Left ventricle myocardium superior (tissue), 1 donor: ENCODE measurements around the gene TAB3. TPM values are rescaled to one million over a fixed set of nuclear protein-coding genes. Genes with fewer than 3 reads are reported as not detected.
"Not testable (repeated sequence)": the region's sequence is repeated elsewhere in the genome, so short reads cannot be mapped to it uniquely, and the experiment has no call there.

Source experiments
- ATAC-seq: fragments of 200-7000 bp; cut with Tn5 transposase; one replicate; pipeline ENCODE4 v1.9.1; 2020; ENCODE audit warnings: mild to moderate bottlenecking, moderate library complexity
- DNase-seq: peaks from one replicate; pipeline ENCODE4 v3.0.0-alpha.2; 2020
- intact Hi-C: fragments of 100-400 bp; cut with micrococcal nuclease; formaldehyde crosslinking; loops from one replicate; pipeline ENCODE4 v1.11.0; 2022
- total RNA-seq: library from RNA; stranded (reverse); fragmentation: NEBNext Ultra II Directional; extraction: Animal tissue kit (Norgen Biotek cat#: 25700); gene quantifications from one replicate; pipeline ENCODE4 v1.2.1, GENCODE V29; 2021
- donor health status: DM: no; HTN: yes; CAD: no; lungs with severe emphysema.

The TAB3 gene
- total RNA-seq, 1 donor from 2014 or later = 12.8 TPM

- ATAC-seq = no peak
- intact Hi-C loops = no loop called here
- no peak for DNase-seq
Measured at GRCh38 chrX:30824275-30824674, 64.8 kb downstream of the TAB3 start.

DNA sequence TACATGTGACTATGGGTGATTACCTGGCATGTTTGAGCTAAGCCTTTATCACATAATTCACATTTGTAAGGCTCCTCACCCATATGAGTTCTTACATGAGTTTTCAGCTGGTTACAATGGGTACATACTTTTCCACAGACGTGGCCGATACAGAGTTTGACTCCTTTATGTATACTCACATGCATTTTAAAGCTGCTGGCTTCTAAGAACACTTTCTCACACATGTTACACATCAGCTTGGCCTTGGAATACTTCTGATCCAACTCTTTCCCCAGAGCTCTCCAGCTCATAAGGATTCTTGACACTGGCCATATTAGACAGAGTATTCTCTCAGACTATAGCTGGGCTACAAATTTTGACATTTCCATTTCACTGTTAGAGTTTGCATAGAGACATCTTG lies 66.3 kb downstream of the TAB3 start:
- ATAC-seq (no peak), DNase-seq (no peak)
- intact Hi-C loops = no loop called here

GRCh38 chrX:30822068-30822681 lies 66.9 kb downstream of the TAB3 start:
- DNase-seq (no peak), ATAC-seq (no peak)
- intact Hi-C loops = no loop called here

DNA sequence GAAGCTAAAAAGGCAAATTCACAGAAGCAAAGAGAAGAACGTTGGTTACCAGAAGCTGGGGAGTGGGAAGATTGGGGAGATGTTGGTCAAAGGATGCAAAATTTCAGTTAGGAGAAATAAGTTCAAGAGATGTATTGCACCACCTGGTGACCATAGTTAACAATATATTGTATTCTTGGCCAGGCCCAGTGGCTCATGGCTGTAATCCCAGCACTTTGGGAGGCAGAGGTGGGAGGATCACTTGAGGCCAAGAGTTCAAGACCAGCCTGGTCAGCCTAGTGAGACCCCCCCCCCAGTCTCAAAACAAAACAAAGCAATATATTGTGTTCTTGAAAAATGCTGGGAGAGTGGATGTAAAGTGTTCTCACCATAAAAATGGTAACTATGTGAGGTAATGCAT lies 67.9 kb downstream of the TAB3 start:
- ATAC-seq (no peak), DNase-seq (no peak)
- intact Hi-C loops = no loop called here

DNA sequence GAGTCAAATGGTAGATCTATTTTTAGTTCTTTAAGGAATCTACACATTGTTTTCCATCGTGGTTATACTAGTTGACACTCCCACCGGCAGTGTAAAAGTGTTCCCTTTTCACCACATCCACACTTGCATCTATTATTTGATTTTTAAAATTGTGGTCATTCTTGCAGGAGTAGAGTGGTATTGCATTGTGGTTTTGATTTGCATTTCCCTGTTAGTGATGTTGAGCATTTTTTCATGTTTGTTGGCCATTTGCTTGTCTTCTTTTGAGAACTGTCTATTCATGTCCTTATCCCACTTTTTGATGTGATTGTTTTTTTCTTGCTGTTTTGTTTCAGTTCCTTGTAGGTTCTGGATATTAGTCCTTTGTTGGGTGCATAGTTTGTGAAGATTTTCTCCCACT lies 70.0 kb downstream of the TAB3 start:
- DNase-seq (no peak), ATAC-seq (no peak)
- intact Hi-C loops = no loop called here

DNA sequence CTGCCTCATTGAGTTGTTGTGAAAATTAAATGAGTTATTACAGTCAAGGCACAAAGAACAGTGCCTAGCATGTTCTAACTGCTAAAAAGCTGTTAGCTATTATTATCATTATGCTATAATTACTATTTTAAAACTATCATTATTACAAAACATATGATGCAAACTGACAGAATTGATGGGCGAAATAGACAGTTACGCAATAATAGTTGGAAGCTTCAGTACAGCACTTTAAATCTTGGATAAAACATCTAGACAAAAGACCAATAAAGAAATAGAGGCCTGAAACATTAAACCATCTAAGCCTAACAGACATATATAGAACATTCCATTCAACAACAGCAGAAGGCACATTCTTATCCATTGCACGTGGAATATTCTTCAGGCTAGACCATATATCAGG lies 73.0 kb downstream of the TAB3 start:
- intact Hi-C loops = no loop called here
- DNase-seq (no peak), ATAC-seq (no peak)

DNA sequence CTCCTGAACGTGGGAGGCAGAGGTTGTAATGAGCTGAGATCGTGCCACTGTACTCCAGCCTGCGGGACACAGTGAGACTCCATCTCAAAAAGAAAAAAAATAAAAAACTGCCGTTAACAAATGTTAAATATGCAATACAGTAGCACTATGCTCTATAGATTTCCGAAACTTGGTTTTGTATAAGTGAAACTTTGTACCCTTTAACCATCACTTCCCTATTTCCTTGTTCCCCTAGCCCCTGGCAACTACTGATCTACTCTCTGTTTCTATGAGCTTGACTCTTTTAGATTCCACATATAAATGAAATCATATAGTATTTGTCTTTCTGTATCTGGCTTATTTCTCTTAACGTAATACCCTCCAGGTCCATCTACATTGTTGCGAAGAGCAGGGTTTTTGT lies 74.1 kb downstream of the TAB3 start:
- no peak for DNase-seq
- intact Hi-C loops = no loop called here
- ATAC-seq = no peak

DNA sequence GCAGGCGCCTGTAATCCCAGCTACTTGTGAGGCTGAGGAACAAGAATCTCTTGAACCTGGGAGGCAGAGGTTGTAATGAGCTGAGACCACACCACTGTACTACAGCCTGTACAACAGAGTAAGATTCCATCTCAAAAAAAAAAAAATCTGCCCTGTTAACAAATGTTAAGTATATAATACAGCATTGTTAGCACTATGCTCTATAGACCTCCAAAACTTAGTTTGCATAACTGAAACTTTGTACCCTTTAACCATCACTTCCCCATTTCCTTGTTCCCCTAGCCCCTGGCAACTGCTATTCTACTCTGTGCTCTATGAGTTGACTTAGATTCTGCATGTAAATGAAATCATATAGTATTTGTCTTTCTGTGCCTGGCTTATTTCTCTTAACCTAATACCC lies 76.7 kb downstream of the TAB3 start:
- DNase-seq (no peak), ATAC-seq (no peak)
- intact Hi-C loops = no loop called here

DNA sequence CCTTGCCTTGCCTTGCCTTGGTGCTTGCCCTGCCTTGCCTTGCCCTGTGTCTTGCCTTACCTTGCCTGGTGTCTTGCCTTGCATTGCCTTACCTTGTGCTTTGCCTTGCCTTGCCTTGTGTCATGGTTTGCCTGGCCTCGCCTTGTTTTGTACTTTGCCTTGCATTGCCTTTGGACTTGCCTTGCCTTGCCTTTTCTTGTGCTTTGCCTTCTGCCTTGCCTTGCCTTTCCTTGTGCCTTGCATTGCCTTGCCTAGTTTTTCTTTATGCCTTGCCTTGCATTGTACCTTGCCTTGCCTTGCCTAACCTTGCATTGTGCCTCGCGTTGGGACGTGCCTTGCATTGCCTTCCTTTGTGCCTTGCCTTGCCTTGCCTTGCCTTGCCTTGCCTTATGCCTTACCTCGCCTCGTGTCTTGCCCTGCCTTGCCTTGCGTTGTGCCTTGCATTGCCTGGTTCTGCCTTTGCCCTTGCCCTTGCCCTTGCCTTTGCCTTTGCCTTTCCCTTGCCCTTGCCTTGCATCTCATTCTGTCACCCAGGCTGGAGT lies 82.8 kb downstream of the TAB3 start:
- intact Hi-C loops = no loop called here
- ATAC-seq (no peak), DNase-seq (no peak)

DNA sequence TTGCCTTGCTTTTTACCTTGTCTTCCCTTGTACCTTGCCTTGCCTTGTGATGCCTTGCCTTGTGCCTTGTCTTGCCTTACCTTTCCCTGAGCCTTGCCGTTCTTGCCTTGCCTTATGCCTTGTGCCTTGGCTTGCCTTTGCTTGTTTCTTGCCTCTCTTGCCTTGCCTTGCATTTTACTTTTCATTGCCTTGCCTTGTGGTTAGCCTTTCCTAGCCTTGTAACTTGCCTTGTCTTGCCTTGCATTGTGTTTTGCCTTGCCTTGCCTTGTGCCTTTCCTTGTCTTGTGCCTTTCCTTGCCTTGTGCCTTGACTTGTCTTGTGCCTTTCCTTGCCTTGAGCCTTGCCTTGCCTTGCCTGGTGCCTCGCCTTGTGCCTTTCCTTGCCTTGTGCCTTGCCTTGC lies 84.6 kb downstream of the TAB3 start:
- ATAC-seq = no peak
- no peak for DNase-seq
- intact Hi-C loops = no loop called here

GRCh38 chrX:30800901-30801300 lies 88.2 kb downstream of the TAB3 start:
- intact Hi-C loops = no loop called here

DNA sequence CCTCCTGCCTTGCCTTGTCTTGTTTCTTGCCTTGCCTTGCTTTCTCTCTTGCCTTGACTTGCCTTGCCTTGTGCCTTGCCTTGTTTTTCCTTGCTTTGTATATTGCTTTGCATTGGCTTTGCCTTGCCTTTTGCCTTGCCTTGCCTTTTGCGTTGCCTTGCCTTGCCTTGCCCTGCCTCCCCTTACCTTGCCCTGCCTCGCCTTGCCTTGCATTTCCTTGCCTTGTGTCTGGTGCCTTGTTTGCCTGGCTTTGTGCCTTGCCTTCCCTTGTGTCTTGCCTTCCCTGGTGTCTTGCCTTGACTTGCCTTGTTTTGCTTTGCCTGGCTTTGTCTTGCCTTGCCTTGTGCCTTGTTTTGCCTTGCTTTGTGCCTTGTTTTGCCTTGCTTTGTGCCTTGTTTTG lies 89.7 kb downstream of the TAB3 start:
- DNase-seq = no peak
- no peak for ATAC-seq
- intact Hi-C loops = no loop called here

More at GRCh38 chrX:30800901-30801300, 88.2 kb downstream of the TAB3 start:
- ATAC-seq (no peak), DNase-seq (no peak)

DNA sequence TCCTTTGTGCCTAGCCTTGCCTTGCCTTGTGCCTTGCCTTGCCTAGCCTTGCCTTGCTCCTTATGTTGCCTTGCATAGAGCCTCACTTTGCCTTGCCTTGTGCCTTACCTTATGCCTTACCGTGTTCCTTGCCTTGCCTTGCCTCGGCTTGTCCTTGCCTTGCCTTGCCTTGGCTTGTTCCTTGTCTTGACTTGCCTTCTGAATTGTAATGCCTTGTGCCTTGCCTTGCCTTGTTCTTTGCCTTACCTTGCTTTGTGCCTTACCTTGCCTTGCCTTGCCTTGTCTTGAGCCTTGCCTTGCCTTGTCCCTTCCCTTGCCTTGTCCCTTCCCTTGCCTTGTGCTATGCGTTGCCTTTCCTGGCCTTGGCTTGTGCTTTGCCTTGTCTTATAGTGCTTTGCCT lies 90.2 kb downstream of the TAB3 start:
- no peak for ATAC-seq
- intact Hi-C loops = no loop called here
- no peak for DNase-seq

GRCh38 chrX:30797301-30797700 lies 91.8 kb downstream of the TAB3 start:
- intact Hi-C loops, ATAC-seq, DNase-seq: not testable (repeated sequence)

DNA sequence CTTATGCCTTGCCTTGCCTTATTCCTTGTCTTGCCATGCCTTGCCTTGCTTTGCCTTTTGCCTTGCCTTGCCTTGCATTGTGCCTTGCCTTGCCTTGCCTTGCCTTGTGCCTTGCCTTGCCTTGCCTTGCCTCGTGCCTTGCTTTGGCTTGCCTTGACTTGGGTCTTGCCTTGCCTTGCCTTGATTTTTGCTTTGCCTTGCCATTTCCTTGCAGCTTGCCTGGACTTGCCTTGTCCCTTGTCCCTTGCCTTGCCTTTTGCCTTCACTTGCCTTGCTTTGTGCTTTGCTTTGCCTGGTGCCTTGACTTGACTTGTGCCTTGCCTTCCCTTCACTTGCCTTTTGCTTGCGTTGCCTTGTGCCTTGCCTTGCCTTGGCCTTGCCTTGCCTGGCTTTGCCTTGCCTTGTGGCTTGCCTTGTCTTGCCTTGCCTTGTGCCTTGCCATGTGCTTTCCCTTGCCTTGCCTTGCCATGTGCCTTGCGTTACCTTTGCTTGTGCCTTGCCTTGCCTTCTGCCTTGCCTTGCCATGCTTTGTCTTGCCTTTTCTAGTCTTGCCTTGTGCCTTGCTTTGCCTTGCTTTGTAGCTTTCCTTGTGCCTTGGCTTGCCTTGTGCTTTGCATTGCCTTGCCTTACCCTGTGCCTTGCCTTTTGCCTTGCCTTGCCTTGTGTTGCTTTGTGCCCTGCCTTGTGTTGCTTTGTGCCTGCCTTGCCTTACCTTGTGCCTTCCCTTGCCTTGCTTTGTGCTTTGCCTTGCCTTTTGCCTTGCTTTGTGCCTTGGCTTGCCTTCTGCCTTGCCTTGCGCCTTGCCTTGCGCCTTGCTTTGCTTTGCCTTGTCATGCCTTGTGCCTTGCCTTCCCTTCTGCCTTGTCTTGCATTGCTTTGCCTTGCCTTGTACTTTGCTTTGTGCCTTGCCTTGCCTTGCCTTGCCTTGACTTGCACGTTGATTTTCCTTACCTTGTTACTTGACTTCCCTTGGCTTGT lies 92.8 kb downstream of the TAB3 start:
- ATAC-seq (no peak), DNase-seq (no peak)
- intact Hi-C loops = no loop called here

- DNase-seq (no peak), ATAC-seq (no peak)
- intact Hi-C loops = no loop called here
Measured at GRCh38 chrX:30794497-30794896, 94.6 kb downstream of the TAB3 start.

DNA sequence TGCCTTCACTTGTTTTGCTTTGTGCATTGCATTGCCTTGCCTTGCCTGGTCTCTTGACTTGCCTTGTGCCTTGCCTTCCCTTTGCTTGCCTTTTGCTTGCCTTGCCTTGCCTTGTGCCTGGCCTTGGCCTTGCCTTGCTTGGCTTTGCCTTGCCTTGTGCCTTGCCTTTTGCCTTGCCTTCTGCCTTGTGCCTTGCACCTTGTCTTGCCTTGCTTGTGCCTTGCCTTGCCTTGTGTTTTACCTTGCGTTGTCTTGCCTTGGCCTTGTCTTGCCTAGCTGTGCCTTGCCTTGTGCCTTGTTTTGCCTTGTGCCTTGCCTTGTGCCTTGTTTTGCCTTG lies 95.3 kb downstream of the TAB3 start:
- intact Hi-C loops = no loop called here
- no peak for DNase-seq
- ATAC-seq = no peak

DNA sequence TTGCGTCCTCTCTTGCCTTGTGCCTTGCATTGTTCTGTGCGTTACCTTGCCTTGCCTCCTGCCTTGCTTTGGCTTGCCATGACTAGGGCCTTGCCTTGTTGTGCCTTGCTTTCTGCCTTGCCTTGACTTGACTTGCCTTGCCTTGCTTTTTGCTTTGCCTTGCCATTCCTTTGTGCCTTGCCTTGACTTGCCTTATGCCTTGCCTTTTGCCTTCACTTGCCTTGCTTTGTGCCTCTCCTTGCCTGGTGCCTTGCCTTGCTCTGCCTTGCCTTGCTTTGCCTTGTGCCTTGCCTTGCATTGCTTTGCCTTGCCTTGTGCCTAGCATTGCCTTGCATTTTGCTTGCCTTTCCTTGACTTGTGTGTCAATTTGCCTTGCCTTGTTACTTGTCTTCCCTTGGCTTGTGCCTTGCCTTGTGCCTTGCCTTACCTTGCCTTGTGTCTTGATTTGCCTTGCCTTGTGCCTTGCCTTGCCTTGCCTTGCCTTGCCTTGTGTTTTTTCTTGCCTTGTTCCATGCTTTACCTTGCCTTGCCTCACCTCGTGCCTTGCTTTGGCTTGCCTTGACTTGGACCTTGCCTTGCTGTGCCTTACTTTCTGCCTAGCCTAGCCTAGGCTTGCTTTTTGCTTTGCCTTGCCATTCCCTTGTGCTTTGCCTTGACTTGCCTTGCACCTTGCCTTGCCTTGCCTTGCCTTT lies 95.8 kb downstream of the TAB3 start:
- no peak for DNase-seq
- intact Hi-C loops = no loop called here

GRCh38 chrX:30791296-30792278 lies 97.5 kb downstream of the TAB3 start:
- intact Hi-C loops = no loop called here
- ATAC-seq (no peak), DNase-seq (no peak)

More for the DNA sequence above, 95.8 kb downstream of the TAB3 start:
- ATAC-seq = no peak
